ENCODE results near the gene CXCR2. TPM values are rescaled to one million over a fixed set of nuclear protein-coding genes. Genes with fewer than 3 reads are reported as not detected.

CXCR2 gene
- total RNA-seq, 1 donor from 2014 or later = 0.07 TPM

DNA sequence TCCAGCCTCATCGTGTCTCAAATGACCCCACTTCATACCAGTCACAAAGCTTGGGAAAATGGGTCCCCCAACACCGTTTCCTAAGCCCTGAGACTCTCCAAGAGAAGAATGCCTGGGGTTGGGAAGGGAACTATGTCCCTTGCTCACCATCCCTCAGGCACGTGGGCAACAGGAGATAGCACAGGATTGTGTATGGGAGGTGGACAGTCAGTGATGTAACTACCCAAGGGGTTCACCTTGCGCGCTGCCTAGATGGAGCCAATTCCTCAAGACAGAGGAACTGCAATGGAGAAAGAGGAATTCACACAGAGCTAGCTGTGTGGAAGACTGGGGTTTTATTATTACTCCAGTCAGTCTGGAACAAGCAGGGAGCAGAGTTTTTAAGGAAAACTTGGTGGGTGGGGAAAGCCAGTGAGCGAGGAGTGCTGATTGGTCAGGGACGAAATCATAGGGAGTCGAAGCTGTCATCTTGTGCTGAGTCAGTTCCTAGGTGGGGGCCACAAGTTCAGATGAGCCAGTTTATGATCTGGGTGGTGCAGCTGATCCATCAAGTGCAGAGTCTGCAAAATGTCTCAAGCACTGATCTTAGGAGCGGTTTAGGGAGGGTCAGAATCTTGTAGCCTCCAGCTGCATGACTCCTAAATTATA is 54.8 kb downstream of the CXCR2 start:
- Mint-ChIP-seq H3K4me3 (no peak overlapping the region), H3K9me3 (no peaks in the 10 kb centered on the region), H3K4me1 (no peaks in the 10 kb centered on the region), H3K27ac (no peak overlapping the region), H3K27me3 (peaks cover 27% of the 10 kb centered on the region), H3K36me3 (ENCODE audit: low read depth) (no peaks in the 10 kb centered on the region)
- DNase-seq = no peak
- intact Hi-C loops (cut with micrococcal nuclease) = no loop called here

GRCh38 chr2:218184331-218184730 is 58.5 kb downstream of the CXCR2 start:
- Mint-ChIP-seq H3K4me3 (no peak overlapping the region), H3K36me3 (ENCODE audit: low read depth) (no peaks in the 10 kb centered on the region), H3K9me3 (no peaks in the 10 kb centered on the region), H3K27ac (no peak overlapping the region), H3K4me1 (peaks cover 8% of the 10 kb centered on the region), H3K27me3 (peaks cover 19% of the 10 kb centered on the region)
- intact Hi-C loops (cut with micrococcal nuclease) = no loop called here
- no peak for DNase-seq

GRCh38 chr2:218186355-218186766 is 60.5 kb downstream of the CXCR2 start:
- Mint-ChIP-seq H3K4me3 (no peak overlapping the region), H3K36me3 (ENCODE audit: low read depth) (no peaks in the 10 kb centered on the region), H3K27me3 (peaks cover 13% of the 10 kb centered on the region), H3K4me1 (peaks cover 8% of the 10 kb centered on the region), H3K9me3 (no peaks in the 10 kb centered on the region), H3K27ac (no peak overlapping the region)
- intact Hi-C loops (cut with micrococcal nuclease) = loop anchor here (1.0 to 5.0 kb wide), 6 partner anchors 30 to 211 kb away; partner anchors contain the start of genes AAMP, ARPC2, CATIP and CTDSP1
- DNase-seq = peak; percentile 90

Other genes with a start within 250 kb of the CXCR2 start
- gene TNS1, start 123.0 kb upstream of the CXCR2 start, total RNA-seq = 0.70 and 1.3 TPM in 2 replicates
- 0.52 and 1.8 TPM in 2 replicates for gene RUFY4, start 56.8 kb upstream of the CXCR2 start, total RNA-seq
- gene CXCR1, start 40.9 kb downstream of the CXCR2 start, total RNA-seq = not detected in 2 replicates
- 515 and 516 TPM in 2 replicates for gene ARPC2, start 91.2 kb downstream of the CXCR2 start, total RNA-seq
- gene GPBAR1, start 135.0 kb downstream of the CXCR2 start, total RNA-seq = 0.40 and 0.68 TPM in 2 replicates
- 85.3 and 89.0 TPM in 2 replicates for gene AAMP, start 144.1 kb downstream of the CXCR2 start, total RNA-seq
- gene PNKD, start 144.5 kb downstream of the CXCR2 start, total RNA-seq = 15.0 and 21.5 TPM in 2 replicates
- 62.6 and 63.1 TPM in 2 replicates for gene TMBIM1, start 166.5 kb downstream of the CXCR2 start, total RNA-seq
- gene CATIP, start 230.8 kb downstream of the CXCR2 start, total RNA-seq = not detected in 2 replicates